Hepatocyte (in vitro differentiated cells): ENCODE results near the gene P4HA1.

ENCODE experiments used
- EZH2 ChIP-seq: fragments of 200-600 bp; sonication (generic); IDR thresholded peaks from 2 replicates; pipeline ENCODE4 v1.6.1; 2016; ENCODE audit warnings: antibody characterized with exemption, mild to moderate bottlenecking, borderline replicate concordance
- EZH2phosphoT487 ChIP-seq: fragments of 200-600 bp; sonication (generic); IDR thresholded peaks from one replicate; pipeline ENCODE4 v1.6.1; 2018; ENCODE audit warnings: antibody characterized with exemption, mild to moderate bottlenecking, low read depth, moderate library complexity; ENCODE audit not compliant: unreplicated experiment, severe bottlenecking
- TF ChIP-seq, protein P1 (sequence below): fragments of 200-600 bp; sonication (generic); IDR thresholded peaks from 2 replicates; pipeline ENCODE4 v1.5.1; 2016; ENCODE audit warnings: antibody characterized with exemption, mild to moderate bottlenecking; ENCODE audit not compliant: poor library complexity

DNA sequence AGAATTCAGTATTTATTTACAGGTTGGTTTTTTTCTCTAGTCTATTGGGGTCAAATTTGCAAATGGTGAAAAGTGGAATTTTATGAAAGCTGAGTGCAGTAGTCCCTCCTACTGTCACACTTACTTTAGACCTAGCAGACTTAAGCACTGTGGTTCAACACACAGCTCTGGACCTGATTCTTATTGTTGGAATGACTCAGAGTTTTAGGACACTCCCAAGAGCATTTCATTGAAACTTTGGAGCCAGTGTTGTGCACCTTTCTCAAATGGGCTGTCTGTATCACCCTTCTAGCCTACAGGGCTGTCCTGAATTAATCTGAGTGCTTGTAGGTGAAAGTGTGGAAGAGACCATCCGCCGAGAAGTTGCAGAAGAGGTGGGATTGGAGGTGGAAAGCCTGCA, 29.7 kb upstream of the P4HA1 start:
- TF ChIP-seq, protein P1, sequence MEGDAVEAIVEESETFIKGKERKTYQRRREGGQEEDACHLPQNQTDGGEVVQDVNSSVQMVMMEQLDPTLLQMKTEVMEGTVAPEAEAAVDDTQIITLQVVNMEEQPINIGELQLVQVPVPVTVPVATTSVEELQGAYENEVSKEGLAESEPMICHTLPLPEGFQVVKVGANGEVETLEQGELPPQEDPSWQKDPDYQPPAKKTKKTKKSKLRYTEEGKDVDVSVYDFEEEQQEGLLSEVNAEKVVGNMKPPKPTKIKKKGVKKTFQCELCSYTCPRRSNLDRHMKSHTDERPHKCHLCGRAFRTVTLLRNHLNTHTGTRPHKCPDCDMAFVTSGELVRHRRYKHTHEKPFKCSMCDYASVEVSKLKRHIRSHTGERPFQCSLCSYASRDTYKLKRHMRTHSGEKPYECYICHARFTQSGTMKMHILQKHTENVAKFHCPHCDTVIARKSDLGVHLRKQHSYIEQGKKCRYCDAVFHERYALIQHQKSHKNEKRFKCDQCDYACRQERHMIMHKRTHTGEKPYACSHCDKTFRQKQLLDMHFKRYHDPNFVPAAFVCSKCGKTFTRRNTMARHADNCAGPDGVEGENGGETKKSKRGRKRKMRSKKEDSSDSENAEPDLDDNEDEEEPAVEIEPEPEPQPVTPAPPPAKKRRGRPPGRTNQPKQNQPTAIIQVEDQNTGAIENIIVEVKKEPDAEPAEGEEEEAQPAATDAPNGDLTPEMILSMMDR = no peak
- TF ChIP-seq EZH2phosphoT487 (no peak), EZH2 (no peak)
